GM10266 (cell line): ENCODE data around the gene CDRT4.

Experiments
- DNase-seq: peaks from one replicate; pipeline ENCODE4 v3.0.0; 2012; ENCODE audit errors: extremely low spot score
- TF ChIP-seq, protein P1 (sequence below): IDR thresholded peaks from 2 replicates; pipeline ENCODE4 v1.5.1; 2012; ENCODE audit warnings: mild to moderate bottlenecking, low read depth; ENCODE audit not compliant: control insufficient read depth, insufficient read depth; ENCODE audit errors: missing control alignments

Gene CDRT4

DNA sequence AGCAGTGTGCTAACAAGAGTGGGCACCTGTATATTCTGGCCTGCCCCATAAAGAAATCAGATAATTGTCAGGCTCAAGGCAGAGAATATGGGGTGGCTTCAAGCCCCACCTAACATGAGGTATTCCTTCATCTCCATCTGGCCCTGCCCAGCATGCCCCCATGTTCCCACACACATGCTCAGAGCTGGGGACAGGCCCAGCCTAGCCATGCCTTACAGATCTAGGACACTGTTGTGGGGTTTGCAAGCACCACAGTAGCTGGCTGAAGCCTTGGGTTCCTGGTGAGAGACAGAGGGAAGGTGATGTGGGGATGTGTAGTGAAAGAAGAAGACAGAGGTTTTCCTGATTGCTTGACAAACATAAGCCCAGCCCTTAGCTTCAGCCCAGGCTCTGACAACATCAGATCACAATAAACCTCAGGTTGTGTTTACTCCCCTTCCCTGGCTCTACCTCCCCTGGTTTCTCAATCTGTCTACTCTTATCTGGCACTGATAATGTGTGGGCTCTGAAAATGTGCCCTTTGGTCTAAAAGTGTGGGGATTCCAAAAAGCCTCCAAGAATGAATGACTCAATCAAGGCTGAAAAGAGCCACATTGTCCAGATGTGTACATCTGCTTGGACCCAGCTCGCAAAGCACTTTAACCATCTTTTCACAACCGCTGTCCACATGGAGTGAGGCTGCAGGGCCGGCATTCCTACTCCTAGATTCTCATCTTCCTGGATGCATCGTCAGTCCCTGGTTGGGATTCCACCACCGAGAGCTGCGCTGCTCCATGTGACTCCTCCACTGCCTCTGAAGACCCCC is 34.4 kb downstream of the CDRT4 start:
- no peak for DNase-seq
- TF ChIP-seq, protein P1, sequence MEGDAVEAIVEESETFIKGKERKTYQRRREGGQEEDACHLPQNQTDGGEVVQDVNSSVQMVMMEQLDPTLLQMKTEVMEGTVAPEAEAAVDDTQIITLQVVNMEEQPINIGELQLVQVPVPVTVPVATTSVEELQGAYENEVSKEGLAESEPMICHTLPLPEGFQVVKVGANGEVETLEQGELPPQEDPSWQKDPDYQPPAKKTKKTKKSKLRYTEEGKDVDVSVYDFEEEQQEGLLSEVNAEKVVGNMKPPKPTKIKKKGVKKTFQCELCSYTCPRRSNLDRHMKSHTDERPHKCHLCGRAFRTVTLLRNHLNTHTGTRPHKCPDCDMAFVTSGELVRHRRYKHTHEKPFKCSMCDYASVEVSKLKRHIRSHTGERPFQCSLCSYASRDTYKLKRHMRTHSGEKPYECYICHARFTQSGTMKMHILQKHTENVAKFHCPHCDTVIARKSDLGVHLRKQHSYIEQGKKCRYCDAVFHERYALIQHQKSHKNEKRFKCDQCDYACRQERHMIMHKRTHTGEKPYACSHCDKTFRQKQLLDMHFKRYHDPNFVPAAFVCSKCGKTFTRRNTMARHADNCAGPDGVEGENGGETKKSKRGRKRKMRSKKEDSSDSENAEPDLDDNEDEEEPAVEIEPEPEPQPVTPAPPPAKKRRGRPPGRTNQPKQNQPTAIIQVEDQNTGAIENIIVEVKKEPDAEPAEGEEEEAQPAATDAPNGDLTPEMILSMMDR = no peak

DNA sequence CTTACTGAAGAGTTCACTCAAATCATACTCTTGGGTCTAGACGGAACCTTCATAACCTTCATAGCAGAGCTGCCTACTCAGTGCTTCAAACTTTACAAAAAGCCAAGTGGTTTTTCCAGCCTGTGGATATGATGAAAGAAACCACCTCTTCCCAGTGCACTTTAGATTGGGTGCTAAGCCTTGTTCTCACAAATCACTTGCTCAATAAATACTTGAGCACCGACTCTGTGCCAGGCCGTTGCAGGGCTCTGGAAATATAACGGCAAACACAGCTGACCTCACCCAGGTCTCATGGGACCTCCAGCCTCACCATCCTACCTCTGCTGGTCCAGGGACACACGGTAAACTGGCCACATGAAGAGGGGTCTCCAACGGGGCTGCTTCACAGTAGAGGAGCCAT is 35.7 kb downstream of the CDRT4 start:
- no peak for DNase-seq
- TF ChIP-seq, protein P1 = no peak

DNA sequence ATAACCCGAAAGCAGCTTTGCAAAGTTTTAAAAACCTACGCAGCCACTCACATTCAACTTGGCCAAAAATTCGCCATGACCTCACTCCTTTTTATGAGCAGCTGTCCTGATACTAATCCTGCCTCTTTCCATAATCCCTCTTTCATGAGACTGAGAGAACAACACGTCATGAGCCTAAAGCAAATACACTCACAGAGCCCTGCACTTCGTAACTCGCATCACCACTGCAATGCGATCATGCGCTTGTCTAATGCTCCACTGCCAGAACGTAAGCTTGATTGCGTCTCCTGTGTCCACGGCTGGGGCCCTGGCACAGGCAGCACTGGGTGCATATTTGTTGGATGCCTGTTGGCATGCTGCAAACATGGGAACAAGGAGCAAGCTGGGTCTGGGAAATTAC is 36.2 kb downstream of the CDRT4 start:
- DNase-seq = no peak
- TF ChIP-seq, protein P1 = no peak

DNA sequence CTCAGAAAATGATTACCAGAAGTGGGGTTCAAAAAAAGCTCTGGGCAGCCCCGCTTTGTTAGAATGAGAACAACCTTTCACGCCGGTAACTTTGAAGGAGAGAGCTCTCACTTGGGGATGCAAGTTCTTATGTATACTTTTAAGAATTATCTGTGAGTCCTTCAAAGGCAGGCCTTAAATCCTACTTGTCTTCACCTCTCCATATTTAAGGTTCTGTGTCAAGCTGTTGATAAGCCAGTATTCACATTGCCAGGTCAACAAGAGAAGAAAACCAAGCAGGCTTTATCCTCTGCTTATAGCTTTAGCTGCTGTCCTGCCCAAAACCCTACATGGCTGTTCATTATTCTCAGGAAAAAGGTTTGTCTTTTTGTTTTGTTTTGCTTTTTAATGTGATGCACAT is 42.9 kb downstream of the CDRT4 start:
- TF ChIP-seq, protein P1 = no peak
- DNase-seq = no peak

DNA sequence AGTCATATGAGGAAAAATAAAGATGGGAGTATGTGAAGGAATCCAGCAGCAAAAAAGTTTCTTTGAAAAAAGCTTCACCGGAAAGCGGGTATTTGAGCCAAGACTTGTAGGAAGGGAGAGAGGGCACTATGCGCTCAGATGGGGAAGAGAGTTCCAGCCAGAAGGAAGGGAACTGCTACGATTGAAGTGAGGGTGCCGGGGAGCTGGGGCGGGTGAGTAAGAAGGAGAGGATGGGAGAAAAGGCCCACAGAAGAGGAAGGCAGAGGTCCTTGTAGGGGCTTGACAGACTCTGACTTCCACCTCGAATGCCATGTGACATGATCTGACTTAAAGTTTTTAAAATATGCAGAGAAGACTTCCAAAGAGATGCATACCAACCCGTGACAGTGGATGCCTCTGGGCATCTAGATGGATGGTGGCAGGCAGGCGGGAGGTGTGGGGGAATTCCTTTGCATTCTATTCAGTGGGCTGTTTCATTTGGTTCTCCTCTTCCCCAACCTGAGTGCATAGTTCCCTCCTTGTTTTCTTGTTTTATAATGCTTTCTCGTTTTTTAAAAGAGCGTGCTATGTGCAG is 44.9 kb downstream of the CDRT4 start:
- TF ChIP-seq, protein P1 = no peak
- DNase-seq = no peak

DNA sequence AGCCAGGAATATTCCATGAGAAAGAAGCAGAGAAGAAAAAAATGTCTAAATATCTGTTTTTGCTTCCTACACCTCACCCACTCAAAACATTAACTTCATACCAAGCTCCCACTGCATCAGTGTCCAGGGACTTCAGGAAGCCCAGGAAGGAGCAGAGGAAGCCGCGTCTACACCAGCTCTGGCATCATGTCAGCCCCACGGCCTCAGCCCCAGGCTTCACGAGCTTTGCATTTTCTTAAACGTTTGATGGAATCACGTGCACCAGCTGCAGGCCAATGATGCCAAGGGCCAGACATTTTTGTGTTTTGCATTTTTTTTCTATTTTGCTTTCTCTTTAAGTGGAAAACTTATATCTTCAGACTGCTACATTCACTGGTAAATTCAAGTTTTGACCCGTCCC is 48.6 kb downstream of the CDRT4 start:
- TF ChIP-seq, protein P1 = no peak
- DNase-seq = no peak
